HFF-Myc (cell line): Measurements from ENCODE around the gene ZC3HAV1.
A peak's percentile ranks its signal among the peaks of the same experiment; 100 is the strongest.
"Not testable (repeated sequence)": the region's sequence is repeated elsewhere in the genome, so short reads cannot be mapped to it uniquely, and the experiment has no call there.

Experiments used
- DNase-seq: peaks from one replicate; pipeline ENCODE4 v3.0.0-alpha.2; 2011; ENCODE audit warnings: low read depth; ENCODE audit errors: extremely low read depth
- H3K4me3 ChIP-seq: replicated peaks from 2 replicates; pipeline ENCODE4 v1.5.1; 2011; ENCODE audit warnings: low read depth, mild to moderate bottlenecking, control low read depth, low read length
- TF ChIP-seq, protein P1 (sequence below): IDR thresholded peaks from 2 replicates; pipeline ENCODE4 v1.5.1; 2012; ENCODE audit warnings: mild to moderate bottlenecking, low read depth, low read length, control low read depth; ENCODE audit errors: missing control alignments

Gene ZC3HAV1

DNA sequence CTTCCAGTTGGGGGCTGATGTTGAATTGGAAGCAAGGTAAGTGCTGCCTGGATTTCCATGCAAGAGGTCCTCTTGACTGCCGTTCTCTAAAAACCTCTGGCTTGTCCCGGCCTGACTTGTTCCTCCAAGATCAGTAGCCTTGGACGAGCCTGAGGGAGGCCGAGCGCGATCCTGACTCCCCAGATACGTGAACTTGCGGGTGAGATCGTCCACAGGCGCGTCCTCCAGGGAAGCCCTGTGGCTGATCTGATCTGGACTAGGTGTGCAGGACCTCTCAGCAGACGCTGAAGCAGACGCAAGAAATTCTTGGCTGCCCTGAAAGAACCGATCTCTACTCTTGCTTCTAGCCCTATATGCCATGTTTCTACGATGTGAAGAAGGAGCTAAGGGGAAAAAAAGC lies 29.7 kb downstream of the ZC3HAV1 start:
- DNase-seq = no peak
- no peak overlapping the region for H3K4me3 ChIP-seq
- TF ChIP-seq, protein P1, sequence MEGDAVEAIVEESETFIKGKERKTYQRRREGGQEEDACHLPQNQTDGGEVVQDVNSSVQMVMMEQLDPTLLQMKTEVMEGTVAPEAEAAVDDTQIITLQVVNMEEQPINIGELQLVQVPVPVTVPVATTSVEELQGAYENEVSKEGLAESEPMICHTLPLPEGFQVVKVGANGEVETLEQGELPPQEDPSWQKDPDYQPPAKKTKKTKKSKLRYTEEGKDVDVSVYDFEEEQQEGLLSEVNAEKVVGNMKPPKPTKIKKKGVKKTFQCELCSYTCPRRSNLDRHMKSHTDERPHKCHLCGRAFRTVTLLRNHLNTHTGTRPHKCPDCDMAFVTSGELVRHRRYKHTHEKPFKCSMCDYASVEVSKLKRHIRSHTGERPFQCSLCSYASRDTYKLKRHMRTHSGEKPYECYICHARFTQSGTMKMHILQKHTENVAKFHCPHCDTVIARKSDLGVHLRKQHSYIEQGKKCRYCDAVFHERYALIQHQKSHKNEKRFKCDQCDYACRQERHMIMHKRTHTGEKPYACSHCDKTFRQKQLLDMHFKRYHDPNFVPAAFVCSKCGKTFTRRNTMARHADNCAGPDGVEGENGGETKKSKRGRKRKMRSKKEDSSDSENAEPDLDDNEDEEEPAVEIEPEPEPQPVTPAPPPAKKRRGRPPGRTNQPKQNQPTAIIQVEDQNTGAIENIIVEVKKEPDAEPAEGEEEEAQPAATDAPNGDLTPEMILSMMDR = no peak

DNA sequence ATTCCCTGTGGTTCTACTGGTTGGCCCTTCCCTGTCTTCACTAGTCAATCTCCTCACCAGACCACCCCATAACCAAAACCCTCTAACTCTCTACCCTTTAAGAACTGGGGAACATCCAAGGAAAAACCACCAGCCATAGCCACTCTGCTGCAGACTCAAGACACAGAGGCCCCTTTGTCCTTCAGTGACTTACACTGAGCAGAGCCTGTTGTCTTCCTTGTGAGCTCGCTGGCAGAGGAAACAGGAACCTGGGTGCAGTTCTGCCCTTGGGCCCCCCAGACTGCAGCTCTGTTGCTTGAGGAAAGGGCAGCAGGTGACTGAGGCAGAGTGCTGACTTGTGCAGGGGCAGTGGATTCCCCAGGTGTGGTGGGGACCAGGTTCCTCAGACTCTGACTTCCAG lies 30.6 kb downstream of the ZC3HAV1 start:
- no peak overlapping the region for H3K4me3 ChIP-seq
- TF ChIP-seq, protein P1 = no peak
- no peak for DNase-seq

DNA sequence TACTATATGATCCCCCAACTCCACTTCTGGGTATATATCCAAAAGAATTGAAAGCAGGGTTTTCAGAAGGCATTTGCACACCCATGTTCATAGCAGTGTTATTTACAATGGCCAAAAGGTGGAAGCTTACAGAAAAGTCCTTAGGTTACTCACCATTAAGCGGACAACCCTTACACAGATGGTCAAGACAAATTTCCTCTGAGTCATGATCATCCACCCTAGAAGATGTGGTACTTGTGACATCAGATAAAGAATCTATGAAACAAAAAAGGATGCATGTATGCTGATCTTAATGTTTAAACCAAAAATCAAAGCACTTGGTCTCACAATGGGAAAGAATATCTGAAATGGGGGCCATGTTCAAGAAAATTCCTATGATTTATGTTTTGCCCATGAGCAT lies 31.1 kb downstream of the ZC3HAV1 start:
- DNase-seq = no peak
- no peak overlapping the region for H3K4me3 ChIP-seq
- TF ChIP-seq, protein P1 = no peak

DNA sequence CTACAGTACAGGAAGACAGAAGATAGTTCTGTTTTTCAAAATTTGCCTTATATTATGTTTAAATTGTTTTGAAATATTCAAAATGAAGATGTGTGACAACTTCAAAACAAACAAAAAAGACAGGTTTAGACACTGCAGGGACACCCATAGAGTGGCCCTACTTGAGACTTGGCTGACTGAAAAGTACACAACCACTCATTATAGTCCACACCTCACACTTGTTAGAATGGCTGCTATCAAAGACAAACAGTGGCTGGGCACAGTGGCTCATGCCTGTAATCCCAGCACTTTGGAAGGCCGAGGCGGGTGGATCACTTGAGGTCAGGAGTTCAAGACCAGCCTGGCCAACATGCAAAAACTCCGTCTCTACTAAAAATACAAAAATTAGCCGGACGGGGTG lies 31.8 kb downstream of the ZC3HAV1 start:
- not testable (repeated sequence) for DNase-seq

DNA sequence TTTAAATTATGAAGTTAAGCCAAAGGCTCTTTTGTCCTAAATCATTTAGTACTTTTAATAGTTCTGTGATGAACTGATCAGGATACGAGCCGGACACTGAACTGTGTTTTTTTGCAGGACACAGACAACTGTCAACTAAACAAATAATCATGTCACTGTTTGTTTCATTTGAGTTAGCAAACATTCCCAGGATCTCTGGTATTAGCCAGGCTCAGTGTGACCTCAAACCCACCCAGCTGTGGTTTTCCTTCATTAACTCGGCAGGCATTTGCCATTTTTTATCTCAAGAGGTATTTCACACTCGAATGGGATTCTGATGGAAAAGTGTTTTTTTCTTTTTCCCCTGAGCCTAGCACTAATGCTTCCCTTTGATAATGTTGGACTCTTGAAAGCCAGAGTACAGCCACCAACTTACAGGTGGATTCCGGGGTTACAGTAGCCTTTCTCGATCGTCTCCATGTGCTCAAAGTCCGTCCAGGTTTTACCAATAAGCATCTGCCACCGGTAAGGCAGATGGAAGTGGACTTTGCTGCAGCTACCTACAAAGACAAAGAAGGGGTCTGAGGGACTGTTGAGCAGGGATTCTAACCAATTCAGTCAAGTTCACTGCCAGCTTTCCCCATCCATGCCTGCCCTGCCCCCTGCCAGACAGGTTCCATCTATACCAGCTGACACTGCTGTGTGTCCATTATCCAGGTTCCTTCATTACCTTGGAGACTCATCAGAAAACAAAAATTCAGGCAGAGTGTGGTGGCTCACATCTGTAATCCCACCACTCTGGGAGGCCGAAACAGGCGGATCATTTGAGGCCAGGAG lies 33.4 kb downstream of the ZC3HAV1 start:
- no peak for DNase-seq
- H3K4me3 ChIP-seq = no peak overlapping the region
- TF ChIP-seq, protein P1 = no peak

More for the DNA sequence above, 31.8 kb downstream of the ZC3HAV1 start:
- H3K4me3 ChIP-seq = not testable (repeated sequence)

DNA sequence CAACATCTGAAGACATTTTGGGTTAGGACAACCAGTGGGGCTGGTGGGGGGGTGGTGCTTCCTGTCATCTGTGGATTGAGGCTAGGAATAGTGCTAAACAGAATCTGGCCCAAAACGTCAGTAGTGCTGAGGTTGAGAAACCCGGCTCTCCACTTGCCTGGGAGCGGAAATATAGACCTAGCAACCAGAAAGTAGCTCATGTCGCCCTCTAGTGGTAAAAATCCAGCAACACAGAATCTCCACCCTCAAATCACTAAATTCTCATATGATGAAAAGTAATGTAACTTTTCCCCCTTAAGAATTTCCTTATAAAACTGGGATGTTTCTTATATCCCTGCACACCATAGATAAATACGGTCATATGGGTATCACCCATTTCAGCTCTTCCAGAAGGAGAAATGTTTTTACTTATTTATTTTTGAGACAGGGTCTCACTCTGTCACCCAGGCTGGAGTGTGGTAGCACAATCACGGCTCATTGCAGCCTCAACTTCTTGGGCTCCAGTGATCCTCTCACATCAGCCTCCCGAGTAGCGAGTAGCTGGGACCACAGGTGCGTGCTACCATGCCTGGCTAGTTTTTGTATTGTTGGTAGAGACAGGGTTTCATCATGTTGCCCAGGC lies 34.4 kb downstream of the ZC3HAV1 start:
- H3K4me3 ChIP-seq = no peak overlapping the region
- DNase-seq = peak; percentile 70
- TF ChIP-seq, protein P1 = peak; percentile 71

DNA sequence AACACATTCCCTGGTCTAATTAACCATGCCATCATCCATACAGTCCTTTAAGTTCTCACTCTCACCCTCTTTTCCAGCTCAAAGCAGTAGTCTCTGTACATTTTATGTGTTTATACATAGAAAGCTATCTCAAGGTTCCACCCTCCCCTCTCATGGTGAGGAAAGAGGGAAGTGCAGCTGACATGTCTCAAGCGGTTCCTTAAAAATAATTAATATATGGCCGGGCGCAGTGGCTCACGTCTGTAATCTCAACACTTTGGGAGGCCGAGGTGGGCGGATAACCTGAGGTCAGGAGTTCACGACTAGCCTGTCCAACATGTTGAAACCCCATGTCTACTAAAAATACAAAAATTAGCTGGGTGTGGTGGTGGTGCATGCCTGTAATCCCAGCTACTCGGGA lies 36.7 kb downstream of the ZC3HAV1 start:
- no peak for DNase-seq
- no peak overlapping the region for H3K4me3 ChIP-seq
- TF ChIP-seq, protein P1 = no peak
